ENCODE data around the gene NDNF.

NDNF gene

GRCh38 chr4:121098266-121098665 lies 25.9 kb upstream of the NDNF start:
- Histone ChIP-seq H3K36me3 (no peaks in the 10 kb centered on the region), H3K4me3 (no peak overlapping the region), H3K4me1 (peaks cover 0 to 13% (median 0%) of the 10 kb centered on the region in 10 experiments; a peak in 4 of 20 replicates), H3K9me3 (replicated peaks in 1 of 11) (no peaks in the 10 kb centered on the region; a peak in 1 of 22 replicates), H3K9ac (no peak overlapping the region), H3K27ac (no peak overlapping the region), H3K27me3 (no peaks in the 10 kb centered on the region), H4K20me1 (no peaks in the 10 kb centered on the region), H3K4me2 (no peak overlapping the region)
- no peak for TF ChIP-seq Cebpa-rat (IDR thresholded peaks at IDR 0.05)

GRCh38 chr4:121096629-121097028 lies 24.3 kb upstream of the NDNF start:
- Histone ChIP-seq H3K27me3 (no peaks in the 10 kb centered on the region), H3K27ac (no peak overlapping the region), H3K9ac (no peak overlapping the region), H3K4me2 (no peak overlapping the region), H3K36me3 (no peaks in the 10 kb centered on the region), H3K9me3 (replicated peaks in 1 of 11) (no peaks in the 10 kb centered on the region; a peak in 1 of 22 replicates), H4K20me1 (no peaks in the 10 kb centered on the region), H3K4me3 (no peak overlapping the region), H3K4me1 (peaks cover 0 to 17% (median 0%) of the 10 kb centered on the region in 10 experiments; a peak in 4 of 20 replicates)
- no peak for TF ChIP-seq Cebpa-rat (IDR thresholded peaks at IDR 0.05)

- Histone ChIP-seq H3K9ac (no peak overlapping the region), H3K4me1 (peaks cover 0 to 17% (median 0%) of the 10 kb centered on the region in 10 experiments; a peak in 4 of 20 replicates), H3K27me3 (no peaks in the 10 kb centered on the region), H3K27ac (no peak overlapping the region), H3K9me3 (replicated peaks in 1 of 11) (no peaks in the 10 kb centered on the region), H3K36me3 (no peaks in the 10 kb centered on the region), H3K4me2 (no peak overlapping the region), H3K4me3 (no peak overlapping the region), H4K20me1 (no peaks in the 10 kb centered on the region)
- no peak for TF ChIP-seq Cebpa-rat (IDR thresholded peaks at IDR 0.05)
Observed at GRCh38 chr4:121096191-121096590, 23.9 kb upstream of the NDNF start.

- peaks cover 0 to 17% (median 0%) of the 10 kb centered on the region in 10 experiments; a peak in 4 of 20 replicates for H3K4me1 ChIP-seq
- no peak for TF ChIP-seq Cebpa-rat (IDR thresholded peaks at IDR 0.05)
- H3K27ac ChIP-seq, result no peak overlapping the region
- no peak overlapping the region for H3K9ac ChIP-seq
- H3K9me3 ChIP-seq (replicated peaks in 1 of 11), result no peaks in the 10 kb centered on the region
- H3K27me3 ChIP-seq, result no peaks in the 10 kb centered on the region
- no peak overlapping the region for H3K4me3 ChIP-seq
- H3K4me2 ChIP-seq, result no peak overlapping the region
- H4K20me1 ChIP-seq, result no peaks in the 10 kb centered on the region
- no peaks in the 10 kb centered on the region for H3K36me3 ChIP-seq
Observed at GRCh38 chr4:121094297-121094966, 22.1 kb upstream of the NDNF start.

- no peaks in the 10 kb centered on the region for H4K20me1 ChIP-seq
- no peak overlapping the region for H3K4me2 ChIP-seq
- no peak overlapping the region for H3K27ac ChIP-seq
- H3K9ac ChIP-seq, result no peak overlapping the region
- H3K4me1 ChIP-seq, result peaks cover 0 to 17% (median 0%) of the 10 kb centered on the region in 10 experiments; a peak in 4 of 20 replicates
- H3K36me3 ChIP-seq, result no peaks in the 10 kb centered on the region
- H3K27me3 ChIP-seq, result no peaks in the 10 kb centered on the region
- no peaks in the 10 kb centered on the region for H3K9me3 ChIP-seq (replicated peaks in 1 of 11)
- TF ChIP-seq Cebpa-rat (IDR thresholded peaks at IDR 0.05), result no peak
- H3K4me3 ChIP-seq, result no peak overlapping the region
Observed at GRCh38 chr4:121093261-121093660, 20.9 kb upstream of the NDNF start.

- Histone ChIP-seq H3K4me1 (peaks cover 0 to 17% (median 0%) of the 10 kb centered on the region in 10 experiments; a peak in 4 of 20 replicates), H4K20me1 (no peaks in the 10 kb centered on the region), H3K4me2 (no peak overlapping the region), H3K36me3 (no peaks in the 10 kb centered on the region), H3K4me3 (no peak overlapping the region), H3K27me3 (no peaks in the 10 kb centered on the region), H3K9ac (no peak overlapping the region), H3K27ac (no peak overlapping the region), H3K9me3 (replicated peaks in 1 of 11) (no peaks in the 10 kb centered on the region)
- no peak for TF ChIP-seq Cebpa-rat (IDR thresholded peaks at IDR 0.05)
Observed at GRCh38 chr4:121091941-121092340, 19.6 kb upstream of the NDNF start.

- TF ChIP-seq Cebpa-rat (IDR thresholded peaks at IDR 0.05), result no peak
Observed at GRCh38 chr4:121088867-121089266, 16.5 kb upstream of the NDNF start.

GRCh38 chr4:121079376-121079775 lies 7.0 kb upstream of the NDNF start:
- Histone ChIP-seq H3K4me3 (no peak overlapping the region), H4K20me1 (peaks cover 0 to 3% (median 0%) of the 10 kb centered on the region in 11 experiments; a peak in 1 of 22 replicates), H3K4me2 (no peak overlapping the region), H3K27me3 (peaks cover 4 to 8% (median 6%) of the 10 kb centered on the region in 11 experiments; a peak in 20 of 22 replicates), H3K4me1 (peaks cover 0 to 6% (median 3%) of the 10 kb centered on the region in 10 experiments; a peak in 4 of 20 replicates), H3K27ac (no peak overlapping the region), H3K36me3 (no peaks in the 10 kb centered on the region), H3K9ac (no peak overlapping the region), H3K9me3 (replicated peaks in 1 of 11) (peaks cover 0 to 12% (median 0%) of the 10 kb centered on the region in 11 experiments; a peak in 3 of 22 replicates)
- TF ChIP-seq Cebpa-rat (IDR thresholded peaks at IDR 0.05), result no peak

More at GRCh38 chr4:121088867-121089266, 16.5 kb upstream of the NDNF start:
- H3K9ac ChIP-seq, result no peak overlapping the region
- H3K27ac ChIP-seq, result no peak overlapping the region
- no peak overlapping the region for H3K4me2 ChIP-seq
- no peaks in the 10 kb centered on the region for H4K20me1 ChIP-seq
- H3K27me3 ChIP-seq, result no peaks in the 10 kb centered on the region
- peaks cover 0 to 11% (median 0%) of the 10 kb centered on the region in 11 experiments; a peak in 5 of 22 replicates for H3K9me3 ChIP-seq (replicated peaks in 1 of 11)
- H3K36me3 ChIP-seq, result no peaks in the 10 kb centered on the region
- no peak overlapping the region for H3K4me3 ChIP-seq
- peaks cover 0 to 10% (median 0%) of the 10 kb centered on the region in 10 experiments; a peak in 4 of 20 replicates for H3K4me1 ChIP-seq

- peaks cover 0 to 12% (median 0%) of the 10 kb centered on the region in 11 experiments; a peak in 3 of 22 replicates for H3K9me3 ChIP-seq (replicated peaks in 1 of 11)
- H4K20me1 ChIP-seq, result peaks cover 0 to 10% (median 0%) of the 10 kb centered on the region in 11 experiments; a peak in 3 of 22 replicates
- TF ChIP-seq Cebpa-rat (IDR thresholded peaks at IDR 0.05), result no peak
- H3K36me3 ChIP-seq, result no peaks in the 10 kb centered on the region
- no peak overlapping the region for H3K9ac ChIP-seq
- H3K27me3 ChIP-seq, result peaks cover 23 to 27% (median 25%) of the 10 kb centered on the region in 11 experiments
- no peak overlapping the region for H3K4me3 ChIP-seq
- no peak overlapping the region for H3K4me2 ChIP-seq
- H3K4me1 ChIP-seq, result peaks cover 0 to 9% (median 5%) of the 10 kb centered on the region in 10 experiments; a peak in 8 of 20 replicates
- H3K27ac ChIP-seq, result no peak overlapping the region
Observed at GRCh38 chr4:121077496-121077895, 5.2 kb upstream of the NDNF start.
